HG03039 (cell line): ENCODE data around the gene PDIA5.
"Not testable (repeated sequence)": the region's sequence is repeated elsewhere in the genome, so short reads cannot be mapped to it uniquely, and the experiment has no call there.

Experiments used
- ATAC-seq: cut with Tn5 transposase; IDR thresholded peaks from one replicate; pipeline ENCODE4 v1.9.1; 2021; ENCODE audit warnings: mild to moderate bottlenecking, moderate library complexity; ENCODE audit not compliant: unreplicated experiment

PDIA5 gene

DNA sequence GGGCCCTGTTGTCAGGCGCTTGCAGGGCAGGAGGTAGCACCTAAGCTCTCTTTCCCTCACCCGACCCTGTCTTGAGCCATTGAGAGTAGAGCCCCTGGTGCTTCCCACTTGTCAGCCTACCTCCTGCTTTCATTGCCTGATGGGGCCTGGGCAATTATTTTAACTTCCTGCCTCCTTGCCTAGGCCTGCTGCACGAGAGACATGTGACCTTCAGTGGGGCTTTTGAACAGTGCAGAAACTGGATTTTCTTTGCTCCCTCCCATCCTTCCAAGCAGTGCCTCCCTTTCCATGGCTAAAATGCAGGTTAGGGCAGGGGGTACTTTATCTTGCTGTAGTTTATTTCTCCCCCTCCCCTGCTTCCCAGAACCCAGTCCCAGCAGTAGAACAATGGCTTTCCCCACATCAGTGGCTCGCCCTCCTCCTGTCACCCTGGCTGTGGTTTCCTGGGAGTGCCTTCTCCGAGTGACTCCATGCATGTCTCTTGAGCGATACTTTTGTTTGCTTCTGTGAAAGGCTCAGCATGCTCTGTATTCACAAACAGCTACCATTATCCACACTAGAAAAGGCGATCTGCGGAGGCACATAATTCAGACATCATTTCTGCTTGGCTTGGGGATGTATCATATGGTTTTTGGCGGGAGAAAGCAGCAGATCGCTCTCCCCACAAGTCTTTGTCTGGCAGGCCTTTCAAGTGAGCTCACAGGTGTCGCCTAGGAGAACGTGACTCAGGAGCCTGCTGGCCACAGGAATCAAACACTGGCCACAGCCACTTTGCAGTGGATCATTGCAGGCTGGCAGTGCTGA is 24.1 kb downstream of the PDIA5 start:
- no peak for ATAC-seq

- no peak for ATAC-seq
These were observed 25.4 kb downstream of the PDIA5 start for GRCh38 chr3:123092243-123092642.

DNA sequence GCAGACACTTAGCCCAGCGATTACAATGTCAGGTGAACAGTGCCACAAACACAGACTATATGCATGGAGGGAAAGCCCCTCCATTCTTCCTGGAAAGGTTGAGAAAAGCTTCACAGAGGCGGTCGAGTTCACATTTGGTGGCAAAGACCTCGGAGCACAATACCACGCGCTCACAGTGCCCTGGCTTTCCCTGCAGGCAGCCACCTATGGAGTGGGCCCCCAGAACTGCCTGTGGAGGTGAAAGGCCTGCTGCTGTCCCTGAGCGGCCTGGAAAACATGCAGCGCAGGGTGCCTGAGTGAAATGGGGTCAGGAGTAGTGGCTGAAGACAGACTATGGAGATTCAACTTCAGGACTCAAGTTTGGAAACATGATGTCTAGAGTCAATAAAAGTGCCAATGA is 26.9 kb downstream of the PDIA5 start:
- no peak for ATAC-seq

DNA sequence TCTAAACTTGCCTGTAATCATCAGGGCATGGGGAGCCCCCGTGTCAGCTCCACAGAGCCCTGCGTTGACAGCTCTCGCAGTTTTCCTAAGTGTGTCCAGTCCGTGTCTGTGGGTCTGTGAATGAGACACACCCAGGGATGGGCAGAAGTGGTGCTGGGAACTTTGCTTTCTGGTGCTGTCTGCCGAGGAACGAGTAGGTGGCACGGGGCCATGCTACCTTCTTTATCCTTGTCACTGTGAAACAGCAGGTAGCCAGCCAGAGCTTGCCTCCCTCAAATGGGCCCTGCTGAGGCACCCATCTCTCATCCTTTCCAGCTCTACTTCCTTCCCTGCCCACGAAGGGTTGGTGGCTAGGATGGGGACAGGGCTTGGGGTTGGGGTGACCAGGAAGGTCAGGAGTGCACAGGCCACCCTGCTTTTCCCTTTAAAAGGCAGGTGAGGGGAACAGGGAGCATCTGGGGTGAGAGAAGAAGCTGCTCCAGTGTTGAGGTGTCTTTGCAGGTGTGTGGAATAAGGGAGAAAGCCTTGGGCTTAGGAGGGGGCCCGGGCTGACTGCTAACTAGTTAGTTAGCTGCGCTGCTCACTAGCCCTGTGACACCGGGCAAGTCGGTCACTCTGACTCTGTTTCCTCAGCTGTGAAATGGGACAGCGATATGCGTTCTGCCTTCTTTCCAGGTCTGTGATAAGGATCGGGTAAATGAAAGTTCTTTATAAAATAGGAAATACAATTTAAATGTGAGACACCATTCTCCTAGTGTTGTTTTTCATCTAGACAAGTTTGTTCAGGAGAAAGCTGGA is 27.9 kb downstream of the PDIA5 start:
- ATAC-seq: no peak

DNA sequence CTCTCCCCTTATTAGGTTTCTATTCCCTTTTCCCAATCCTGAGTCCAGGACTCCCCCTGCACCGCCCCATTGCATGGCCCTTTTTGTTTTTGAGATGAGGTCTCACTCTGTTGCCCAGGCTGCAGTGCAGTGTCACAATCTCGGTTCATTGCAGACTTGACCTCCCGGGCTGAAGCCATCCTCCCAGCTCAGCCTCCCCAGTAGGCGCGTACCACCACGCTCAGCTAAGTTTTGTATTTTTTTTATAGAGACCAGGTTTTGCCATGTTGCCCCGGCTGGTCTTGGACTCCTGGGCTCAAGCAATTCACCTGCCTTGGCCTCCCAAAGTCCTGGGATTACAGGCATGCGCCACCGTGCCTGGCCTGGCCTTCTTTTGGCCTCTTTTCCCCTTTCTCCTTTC is 29.3 kb downstream of the PDIA5 start:
- ATAC-seq: no peak

- no peak for ATAC-seq
These were observed 29.9 kb downstream of the PDIA5 start for GRCh38 chr3:123096731-123097130.

DNA sequence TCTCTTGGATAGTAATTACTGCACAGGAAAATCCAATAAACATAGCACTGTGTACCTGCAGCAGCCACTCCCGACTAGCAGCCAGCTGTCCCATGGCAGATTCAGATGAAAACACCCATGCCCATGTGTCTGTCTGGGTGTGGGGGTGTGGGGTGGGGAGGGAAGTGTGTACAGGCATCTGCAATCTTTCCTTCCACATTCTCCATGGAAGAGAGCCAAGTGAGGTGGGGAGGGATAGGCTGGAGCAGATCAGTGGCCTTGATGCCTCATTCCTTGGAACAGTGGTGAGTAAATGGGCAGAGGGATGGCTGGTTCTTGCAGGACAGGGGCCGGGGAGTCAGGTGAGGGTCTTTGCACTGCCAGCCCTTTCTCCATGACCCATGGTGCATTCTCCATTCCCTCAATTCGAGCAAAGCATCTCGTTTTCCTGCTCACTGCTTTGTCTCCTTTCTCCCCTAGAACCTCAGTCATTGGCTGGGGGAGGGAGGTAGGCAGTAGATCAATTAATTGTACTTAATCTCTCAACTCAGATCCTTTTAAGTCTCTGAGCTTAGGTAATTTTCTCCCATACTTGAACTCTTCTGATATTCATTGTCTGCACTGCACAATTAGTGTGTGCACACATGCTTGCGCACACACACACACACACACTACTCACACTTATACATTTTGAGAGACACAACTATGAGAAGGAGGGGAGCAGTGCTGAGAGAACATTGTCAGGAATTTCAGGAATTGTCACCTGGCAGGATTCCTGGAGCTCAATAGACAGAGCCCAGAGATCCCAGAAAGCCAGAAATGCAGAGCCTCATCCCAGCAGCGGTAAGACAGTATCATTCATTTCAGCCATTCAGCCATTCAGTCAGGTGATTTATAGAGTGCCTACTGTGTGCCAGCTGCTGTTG is 31.9 kb downstream of the PDIA5 start:
- ATAC-seq: no peak

- no peak for ATAC-seq
These were observed 32.7 kb downstream of the PDIA5 start for GRCh38 chr3:123099331-123100192.

DNA sequence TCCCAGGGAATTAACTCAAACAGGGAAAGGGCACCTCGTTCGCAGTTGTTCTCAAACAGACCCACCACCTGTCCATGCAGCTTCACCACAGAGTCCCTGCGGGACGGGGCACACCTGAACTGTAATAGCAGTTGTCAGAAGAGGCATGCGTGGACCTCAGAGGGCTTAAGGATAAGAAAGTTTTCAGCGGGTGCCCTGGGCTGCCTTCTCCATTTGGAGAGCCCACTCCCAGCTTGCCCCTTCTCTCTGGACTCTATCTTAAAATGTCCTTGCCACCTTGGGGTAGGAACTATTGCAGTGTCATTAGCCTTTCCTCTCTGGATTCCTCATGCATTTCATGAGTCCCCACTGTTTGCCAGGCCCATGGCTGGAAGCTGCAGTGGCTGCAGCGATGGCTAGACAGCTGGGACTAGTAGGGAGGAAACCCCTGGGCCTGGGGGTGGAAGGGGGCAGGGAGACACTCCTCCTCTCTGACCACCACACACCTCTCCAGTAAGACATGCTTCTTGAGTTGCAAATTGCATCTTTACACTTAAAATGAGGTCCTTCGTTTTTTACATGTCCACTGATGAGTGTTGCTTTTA is 33.5 kb downstream of the PDIA5 start:
- ATAC-seq: no peak

- ATAC-seq: no peak
These were observed 35.4 kb downstream of the PDIA5 start for GRCh38 chr3:123102249-123102648.

- ATAC-seq: no peak
These were observed 36.0 kb downstream of the PDIA5 start for GRCh38 chr3:123102826-123103225.

DNA sequence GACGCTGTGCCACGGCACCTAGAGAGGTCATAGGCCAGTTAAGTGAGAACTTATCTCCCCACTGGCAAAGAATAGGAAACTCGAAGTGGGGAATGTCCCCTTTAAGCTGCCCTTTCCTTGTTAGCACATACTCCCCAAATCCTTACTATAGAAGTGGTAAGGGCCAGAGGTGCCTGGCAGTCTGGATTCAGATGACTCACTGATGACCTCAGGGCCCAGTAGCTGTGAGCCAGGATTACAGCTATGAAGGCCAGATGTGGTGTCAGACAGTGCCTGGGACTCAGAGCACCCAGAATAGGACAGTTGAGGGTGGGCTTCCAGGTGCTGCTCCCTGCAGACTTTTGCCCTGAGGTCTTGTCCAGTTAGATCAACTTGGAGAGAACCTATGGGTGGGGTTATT is 37.7 kb downstream of the PDIA5 start:
- no peak for ATAC-seq

- ATAC-seq: no peak
These were observed 38.7 kb downstream of the PDIA5 start for GRCh38 chr3:123105201-123106189.

DNA sequence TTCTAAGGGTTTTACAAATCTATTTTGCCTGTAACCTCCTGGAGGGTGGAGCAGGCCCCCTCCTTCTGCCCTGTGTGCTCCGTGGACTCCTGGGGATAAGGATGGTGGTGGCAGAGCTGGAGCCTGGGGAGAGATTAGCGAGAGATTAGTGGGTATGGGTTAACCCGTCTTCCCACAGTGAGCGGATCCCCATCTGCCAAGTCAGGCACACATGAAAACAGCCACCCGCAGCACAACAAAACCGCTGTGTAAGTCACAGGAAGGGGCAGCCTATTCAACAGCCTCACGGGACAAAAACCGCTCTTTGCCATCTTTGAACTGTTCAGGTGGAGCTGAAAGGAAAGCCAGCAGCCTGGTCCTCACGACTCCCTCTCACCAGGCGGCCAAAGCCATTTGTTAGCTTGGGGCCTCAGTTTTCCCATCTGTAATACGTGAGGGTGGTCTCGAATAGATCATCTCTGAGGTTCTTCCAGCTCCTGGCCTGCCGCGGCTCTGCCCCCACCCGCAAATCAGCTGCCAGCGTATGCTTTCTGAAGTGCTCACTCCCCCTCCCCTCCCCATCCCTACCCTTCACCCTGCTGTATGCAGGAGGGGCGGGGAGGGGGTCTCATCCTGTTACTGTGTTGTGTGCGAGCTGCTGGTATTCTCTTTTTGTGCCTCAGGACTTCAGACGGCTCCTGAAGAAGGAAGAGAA is 43.6 kb downstream of the PDIA5 start:
- ATAC-seq: no peak

GRCh38 chr3:123110976-123111615 is 44.3 kb downstream of the PDIA5 start:
- ATAC-seq: no peak

- ATAC-seq: no peak
These were observed 44.8 kb downstream of the PDIA5 start for GRCh38 chr3:123111640-123112039.

DNA sequence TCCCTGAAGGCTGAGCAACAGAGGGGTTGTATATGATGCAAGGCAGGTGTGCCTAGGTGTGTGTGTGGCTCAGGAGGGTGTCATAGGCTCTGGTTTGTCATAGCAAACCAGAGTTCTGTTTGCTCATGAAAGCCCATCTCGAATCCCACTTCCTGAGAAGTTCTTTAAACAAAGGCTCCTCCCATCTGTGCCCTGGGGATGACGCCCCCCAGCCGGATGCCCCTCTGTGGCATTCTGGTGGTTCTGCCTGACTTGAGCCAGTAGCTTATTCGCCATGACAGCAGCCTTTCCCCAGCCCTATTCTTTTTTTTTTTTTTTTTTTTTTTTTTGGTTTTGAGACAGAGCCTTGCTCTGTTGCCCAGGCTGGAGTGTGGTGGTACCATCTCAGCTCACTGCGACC is 45.4 kb downstream of the PDIA5 start:
- ATAC-seq: no peak

DNA sequence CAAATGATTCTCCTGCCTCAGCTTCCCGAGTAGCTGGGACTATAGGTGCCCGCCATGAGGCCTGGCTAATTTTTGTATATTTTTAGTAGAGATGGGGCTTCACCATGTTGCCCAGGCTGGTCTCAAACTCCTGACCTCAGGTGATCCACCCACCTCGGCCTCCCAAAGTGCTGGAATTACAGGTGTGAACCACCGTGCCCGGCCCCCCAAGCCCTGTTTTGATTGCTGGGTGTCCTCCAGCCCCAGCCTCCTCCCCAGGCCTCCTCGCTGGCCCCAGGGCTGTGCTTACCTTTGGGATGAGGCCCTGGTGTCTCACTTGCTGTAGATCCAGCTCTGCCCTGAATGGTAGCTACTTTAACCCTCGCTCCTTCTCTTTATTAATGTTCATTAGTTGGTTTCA is 45.8 kb downstream of the PDIA5 start:
- not testable (repeated sequence) for ATAC-seq
